DMS 273 (cell line): ENCODE results near the gene SLC4A1AP.
"Not testable (repeated sequence)": the region's sequence is repeated elsewhere in the genome, so short reads cannot be mapped to it uniquely, and the experiment has no call there.

Experiments
- DNase-seq: peaks from one replicate; lab custom pipeline; 2025; ENCODE audit not compliant: unreplicated experiment; lab: John Stamatoyannopoulos, UW

SLC4A1AP gene

GRCh38 chr2:27663285-27664153 is at the start of gene SLC4A1AP, which contains the start of gene SUPT7L:
Gene SLC4A1AP, plus strand, starts transcription at chr2:27663889. Its CDS starts 26 bp downstream, at chr2:27663915.
Gene SUPT7L, minus strand, starts transcription at chr2:27663614. Its CDS starts 1,422 bp downstream, at chr2:27662192.
- DNase-seq = peak; percentile 95

GRCh38 chr2:27613985-27614384 is 49.7 kb upstream of the SLC4A1AP start:
- DNase-seq = no peak

GRCh38 chr2:27615316-27615715 is 48.4 kb upstream of the SLC4A1AP start:
- peak; percentile 67 for DNase-seq

GRCh38 chr2:27621524-27621923 is 42.2 kb upstream of the SLC4A1AP start:
- no peak for DNase-seq

- no peak for DNase-seq
Measured at GRCh38 chr2:27622921-27623384, 40.7 kb upstream of the SLC4A1AP start.

- no peak for DNase-seq
Measured at GRCh38 chr2:27624943-27625342, 38.7 kb upstream of the SLC4A1AP start.

- not testable (repeated sequence) for DNase-seq
Measured at GRCh38 chr2:27626323-27626722, 37.4 kb upstream of the SLC4A1AP start.

- not testable (repeated sequence) for DNase-seq
Measured at GRCh38 chr2:27626921-27627320, 36.8 kb upstream of the SLC4A1AP start.

GRCh38 chr2:27627963-27628766 is 35.5 kb upstream of the SLC4A1AP start:
- peak; percentile 60 for DNase-seq

- peak; percentile 93 for DNase-seq
Measured at GRCh38 chr2:27628767-27629709, 34.7 kb upstream of the SLC4A1AP start, which contains the start of the genes CCDC121 and GPN1. Gene CCDC121, minus strand, starts transcription at chr2:27629012. Its CDS starts 1,213 bp downstream, at chr2:27627799. Gene GPN1, plus strand, starts transcription at chr2:27629050. Its CDS starts 9 bp downstream, at chr2:27629059.

- DNase-seq = not testable (repeated sequence)
Measured at GRCh38 chr2:27630257-27630656, 33.4 kb upstream of the SLC4A1AP start.

GRCh38 chr2:27634291-27634690 is 29.4 kb upstream of the SLC4A1AP start:
- no peak for DNase-seq

- DNase-seq = no peak
Measured at GRCh38 chr2:27636766-27637165, 26.9 kb upstream of the SLC4A1AP start.

- DNase-seq = no peak
Measured at GRCh38 chr2:27638037-27638637, 25.6 kb upstream of the SLC4A1AP start.

GRCh38 chr2:27638709-27639108 is 25.0 kb upstream of the SLC4A1AP start:
- no peak for DNase-seq

- no peak for DNase-seq
Measured at GRCh38 chr2:27640722-27641245, 22.9 kb upstream of the SLC4A1AP start.

- no peak for DNase-seq
Measured at GRCh38 chr2:27645197-27645596, 18.5 kb upstream of the SLC4A1AP start.

GRCh38 chr2:27647289-27647688 is 16.4 kb upstream of the SLC4A1AP start:
- no peak for DNase-seq

GRCh38 chr2:27647737-27648136 is 16.0 kb upstream of the SLC4A1AP start:
- no peak for DNase-seq

- DNase-seq = peak; percentile 76
Measured at GRCh38 chr2:27651056-27651455, 12.6 kb upstream of the SLC4A1AP start.
